Karpas-422 (cell line): ENCODE measurements around the gene DOK7. TPM values are rescaled to one million over a fixed set of nuclear protein-coding genes. Genes with fewer than 3 reads are reported as not detected.

Source experiments
- DNase-seq: peaks from one replicate; pipeline ENCODE4 v3.0.0-alpha.2; 2015
- H2AFZ ChIP-seq: fragments of 200-600 bp; sonication (generic); 2 replicates; pipeline ENCODE4 v1.6.1; 2014; ENCODE audit warnings: antibody characterized with exemption, low read length, mixed read lengths
- H3K27ac ChIP-seq: fragments of 200-600 bp; sonication (generic); 2 replicates; pipeline ENCODE4 v1.5.1; 2014; ENCODE audit warnings: mild to moderate bottlenecking, low read length, moderate library complexity
- H3K27me3 ChIP-seq: fragments of 200-600 bp; sonication (generic); 2 replicates; pipeline ENCODE4 v1.6.1; 2014; ENCODE audit warnings: low read length, mixed read lengths
- H3K36me3 ChIP-seq: fragments of 200-600 bp; sonication (generic); 2 replicates; pipeline ENCODE4 v1.6.1; 2014; ENCODE audit warnings: low read length, mixed read lengths; ENCODE audit not compliant: insufficient read depth
- H3K4me1 ChIP-seq: fragments of 200-600 bp; sonication (generic); 2 replicates; pipeline ENCODE4 v1.6.1; 2014; ENCODE audit warnings: mild to moderate bottlenecking, low read length, mixed read lengths
- H3K4me2 ChIP-seq: fragments of 200-600 bp; sonication (generic); 2 replicates; pipeline ENCODE4 v1.6.1; 2014; ENCODE audit warnings: low read length, low read depth, mild to moderate bottlenecking; ENCODE audit not compliant: poor library complexity, severe bottlenecking
- H3K4me3 ChIP-seq: fragments of 200-600 bp; sonication (generic); 2 replicates; pipeline ENCODE4 v1.5.1; 2014; ENCODE audit warnings: mild to moderate bottlenecking, antibody characterized with exemption, low read length, mixed read lengths
- H3K79me2 ChIP-seq: fragments of 200-600 bp; sonication (generic); 2 replicates; pipeline ENCODE4 v1.6.1; 2014; ENCODE audit warnings: mild to moderate bottlenecking, low read length, mixed read lengths
- H3K9ac ChIP-seq: fragments of 200-600 bp; sonication (generic); 2 replicates; pipeline ENCODE4 v1.6.0; 2014; ENCODE audit warnings: low read length
- H3K9me2 ChIP-seq: fragments of 200-600 bp; sonication (generic), shearing (Covaris generic); replicated peaks from 2 replicates; pipeline ENCODE4 v1.6.0; 2014; ENCODE audit warnings: mild to moderate bottlenecking, low read length, moderate library complexity; ENCODE audit not compliant: insufficient read depth
- H3K9me3 ChIP-seq: fragments of 300-700, 200-600 bp; sonication (generic); 2 replicates; pipeline ENCODE4 v1.6.1; 2014; ENCODE audit warnings: low read length, mixed read lengths
- H4K20me1 ChIP-seq: fragments of 200-600 bp; sonication (generic); 2 replicates; pipeline ENCODE4 v1.6.1; 2014; ENCODE audit warnings: mild to moderate bottlenecking, antibody characterized with exemption, low read length, low read depth; ENCODE audit not compliant: insufficient read depth
- total RNA-seq: library from RNA; depleted of rRNA; stranded (reverse); fragments of >200 nt; shearing (Covaris generic); gene quantifications from 2 replicates; pipeline ENCODE4 v1.2.3, GENCODE V29; 2014; ENCODE audit warnings: low replicate concordance

Gene DOK7
- total RNA-seq, 1 experiment from 2014 or later: 1.6 TPM

DNA sequence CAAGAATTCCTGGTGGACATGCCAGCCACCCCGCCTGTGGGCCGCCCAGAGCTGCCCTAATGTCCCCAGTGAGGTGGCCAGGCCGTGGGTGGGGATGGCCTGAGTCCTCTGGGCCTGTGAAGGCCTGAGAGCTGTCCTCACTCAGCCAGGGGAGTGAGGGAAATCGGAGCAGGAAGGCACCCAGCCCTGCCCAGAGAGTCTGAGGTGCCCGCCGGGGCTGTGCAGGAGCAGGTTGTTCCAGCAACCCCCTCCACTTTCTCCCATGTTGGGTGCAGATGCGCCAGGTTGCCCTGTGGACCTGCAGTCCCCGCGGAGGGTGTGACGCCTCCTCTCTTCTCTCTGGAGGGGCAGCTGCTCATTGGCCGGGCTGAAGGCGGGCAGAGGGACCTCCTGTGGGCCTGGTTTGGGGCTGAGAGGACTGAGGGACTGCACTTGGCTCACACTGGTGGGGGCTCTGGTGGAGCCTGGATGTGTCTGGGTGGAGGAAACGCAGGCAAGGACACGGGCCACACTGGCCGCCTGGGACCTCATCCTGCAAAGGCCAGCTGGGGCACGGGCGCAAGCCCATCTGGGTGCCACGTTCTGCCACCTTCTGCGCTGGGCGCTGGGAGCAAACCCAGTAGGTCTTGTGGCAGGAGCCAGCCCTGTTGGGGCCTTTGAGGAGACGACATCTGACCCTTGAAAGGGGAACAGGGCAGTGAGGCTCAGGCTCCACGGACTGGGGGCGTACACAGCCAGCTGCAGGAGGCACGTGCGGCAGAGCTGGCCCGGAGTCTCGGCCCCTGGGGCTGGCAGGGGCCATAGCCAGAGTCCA is 14.0 kb downstream of the DOK7 start:
- H2AFZ ChIP-seq: no peak overlapping the region
- no peaks in the 10 kb centered on the region for H4K20me1 ChIP-seq
- no peak overlapping the region for H3K4me3 ChIP-seq
- H3K36me3 ChIP-seq: no peaks in the 10 kb centered on the region
- H3K9me3 ChIP-seq: no peaks in the 10 kb centered on the region
- no peak for DNase-seq
- no peak overlapping the region for H3K4me2 ChIP-seq
- no peak overlapping the region for H3K27ac ChIP-seq
- no peaks in the 10 kb centered on the region for H3K79me2 ChIP-seq
- no peaks in the 10 kb centered on the region for H3K9me2 ChIP-seq
- no peaks in the 10 kb centered on the region for H3K27me3 ChIP-seq
- peaks cover 11% of the 10 kb centered on the region for H3K4me1 ChIP-seq
- H3K9ac ChIP-seq: no peak overlapping the region

DNA sequence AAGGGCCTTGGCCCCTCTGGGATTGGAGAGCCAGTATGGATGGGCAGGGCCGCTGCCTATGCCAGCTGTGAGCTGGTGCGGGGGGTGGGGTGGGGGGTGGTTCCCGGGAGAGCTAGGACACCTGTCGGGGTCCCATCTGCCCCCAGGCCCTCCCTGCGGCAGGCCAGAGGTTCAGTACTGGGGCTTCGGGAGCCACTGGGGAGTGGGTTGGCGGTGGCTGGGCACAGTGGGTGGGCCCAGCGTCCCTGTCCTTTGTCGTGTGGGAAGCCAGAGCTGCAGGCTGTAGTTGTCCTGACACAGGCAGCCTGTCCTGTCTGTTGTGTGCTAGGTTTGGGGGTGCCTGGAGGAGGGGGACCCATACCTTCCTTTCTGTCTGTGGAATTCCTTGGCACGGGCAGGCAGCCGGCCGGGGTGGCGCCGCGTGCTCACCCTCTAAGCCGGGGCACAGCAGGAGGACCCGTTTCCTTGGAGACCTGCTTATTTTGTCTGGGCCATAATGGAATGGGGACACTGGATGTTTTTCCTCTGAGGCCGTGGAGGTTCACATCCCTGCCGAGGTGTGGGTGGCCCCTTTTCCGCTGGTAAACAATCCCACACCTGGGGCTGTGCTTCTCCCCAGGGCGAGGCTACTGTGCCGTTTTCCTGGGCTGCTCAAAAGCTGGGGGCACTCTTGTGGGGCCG is 14.8 kb downstream of the DOK7 start:
- Histone ChIP-seq H3K4me2 (no peak overlapping the region), H4K20me1 (no peaks in the 10 kb centered on the region), H3K9me3 (no peaks in the 10 kb centered on the region), H3K27ac (no peak overlapping the region), H3K9me2 (no peaks in the 10 kb centered on the region), H3K27me3 (no peaks in the 10 kb centered on the region), H3K4me1 (peaks cover 11% of the 10 kb centered on the region), H3K4me3 (no peak overlapping the region), H3K9ac (no peak overlapping the region), H2AFZ (no peak overlapping the region), H3K79me2 (no peaks in the 10 kb centered on the region), H3K36me3 (no peaks in the 10 kb centered on the region)
- no peak for DNase-seq

DNA sequence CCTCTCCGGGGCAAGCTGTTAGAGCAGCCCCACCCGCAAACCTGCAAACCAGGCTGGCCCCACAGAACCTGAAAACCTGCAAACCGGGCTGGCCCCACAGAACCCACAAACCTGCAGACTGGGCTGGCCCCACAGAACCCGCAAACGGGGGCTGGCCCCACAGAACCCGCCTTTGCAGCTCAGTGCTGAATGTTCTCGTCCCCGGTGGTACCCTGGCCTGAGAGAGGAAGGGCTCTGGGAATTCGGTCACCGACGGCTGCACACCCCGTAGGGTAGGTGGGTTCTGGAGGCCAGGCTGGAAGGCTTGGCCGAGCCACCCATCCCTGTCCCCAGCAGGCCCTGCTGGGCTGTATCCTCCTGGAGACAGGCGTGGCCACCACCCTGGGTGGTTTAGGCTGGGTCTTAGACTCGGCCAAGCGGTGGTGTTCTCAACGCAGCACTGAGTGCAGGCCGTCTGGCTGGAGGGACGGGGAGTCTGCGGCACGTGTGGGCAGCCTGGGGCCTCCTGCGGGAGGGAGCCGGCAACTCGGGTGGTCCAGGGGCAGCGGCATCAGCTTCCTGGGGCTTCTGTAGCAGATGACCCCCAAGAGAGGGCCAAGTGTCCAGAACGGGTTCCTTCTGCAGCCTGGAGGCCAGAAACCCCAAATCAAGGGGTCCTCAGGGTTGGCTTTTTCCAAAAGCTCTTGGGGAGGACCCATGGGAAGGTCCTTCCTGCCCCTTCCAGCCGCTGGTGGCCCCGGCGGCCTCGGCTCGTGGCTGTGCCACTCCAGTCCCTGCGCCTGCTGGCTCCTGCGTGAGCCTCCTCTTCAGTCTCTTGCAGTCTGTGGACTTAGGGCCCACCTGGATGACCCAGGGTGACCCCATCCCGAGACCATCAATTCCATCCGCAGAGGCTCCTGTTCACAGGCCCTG is 15.6 kb downstream of the DOK7 start:
- no peak overlapping the region for H3K27ac ChIP-seq
- no peaks in the 10 kb centered on the region for H3K79me2 ChIP-seq
- H3K9me2 ChIP-seq: no peaks in the 10 kb centered on the region
- no peak overlapping the region for H3K4me3 ChIP-seq
- no peak for DNase-seq
- H3K9me3 ChIP-seq: no peaks in the 10 kb centered on the region
- H3K36me3 ChIP-seq: no peaks in the 10 kb centered on the region
- no peak overlapping the region for H3K4me2 ChIP-seq
- H2AFZ ChIP-seq: no peak overlapping the region
- H3K9ac ChIP-seq: no peak overlapping the region
- no peaks in the 10 kb centered on the region for H3K27me3 ChIP-seq
- peaks cover 12% of the 10 kb centered on the region for H3K4me1 ChIP-seq
- H4K20me1 ChIP-seq: no peaks in the 10 kb centered on the region

DNA sequence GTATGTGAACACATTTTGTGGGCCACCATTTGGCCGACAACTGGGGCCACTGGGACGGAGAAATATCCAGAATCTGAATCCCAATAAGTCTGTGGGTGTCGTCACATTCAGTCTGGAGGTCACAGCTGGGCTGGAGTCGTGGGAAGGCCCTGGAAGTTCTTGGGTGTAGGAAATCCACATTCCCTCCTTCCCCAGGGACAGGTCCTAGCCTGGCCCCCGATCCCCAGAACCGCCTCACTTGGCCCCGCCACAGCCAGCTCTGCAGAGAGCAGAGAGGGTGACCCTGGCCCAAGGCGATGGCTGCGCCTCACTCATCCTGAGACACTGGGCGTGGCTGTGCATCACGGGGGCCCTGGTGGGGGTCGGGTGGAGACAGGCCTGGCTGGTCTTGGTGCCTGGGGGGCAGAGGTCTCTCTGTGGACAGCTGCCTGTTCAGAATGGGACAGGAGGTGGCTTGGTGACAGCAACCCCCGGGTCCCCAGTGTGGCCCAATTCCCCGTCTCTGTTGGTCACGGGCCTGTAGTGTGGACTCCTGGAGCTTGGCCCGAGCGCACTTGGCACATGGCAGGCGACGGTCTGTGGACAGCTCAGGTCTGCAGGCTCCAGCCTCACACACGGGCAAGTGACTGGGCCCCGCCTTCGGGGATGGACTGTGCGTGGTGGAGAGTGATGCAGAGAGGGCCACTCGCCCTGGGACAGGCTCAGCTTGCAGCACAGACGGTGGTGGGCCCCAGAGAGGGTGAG is 16.4 kb downstream of the DOK7 start:
- DNase-seq: no peak
- H3K4me3 ChIP-seq: no peak overlapping the region
- H3K9ac ChIP-seq: no peak overlapping the region
- no peaks in the 10 kb centered on the region for H4K20me1 ChIP-seq
- H3K4me2 ChIP-seq: no peak overlapping the region
- H3K36me3 ChIP-seq: no peaks in the 10 kb centered on the region
- no peak overlapping the region for H2AFZ ChIP-seq
- H3K27me3 ChIP-seq: no peaks in the 10 kb centered on the region
- H3K9me2 ChIP-seq: no peaks in the 10 kb centered on the region
- peaks cover 20% of the 10 kb centered on the region for H3K4me1 ChIP-seq
- no peaks in the 10 kb centered on the region for H3K79me2 ChIP-seq
- H3K9me3 ChIP-seq: no peaks in the 10 kb centered on the region
- no peak overlapping the region for H3K27ac ChIP-seq

DNA sequence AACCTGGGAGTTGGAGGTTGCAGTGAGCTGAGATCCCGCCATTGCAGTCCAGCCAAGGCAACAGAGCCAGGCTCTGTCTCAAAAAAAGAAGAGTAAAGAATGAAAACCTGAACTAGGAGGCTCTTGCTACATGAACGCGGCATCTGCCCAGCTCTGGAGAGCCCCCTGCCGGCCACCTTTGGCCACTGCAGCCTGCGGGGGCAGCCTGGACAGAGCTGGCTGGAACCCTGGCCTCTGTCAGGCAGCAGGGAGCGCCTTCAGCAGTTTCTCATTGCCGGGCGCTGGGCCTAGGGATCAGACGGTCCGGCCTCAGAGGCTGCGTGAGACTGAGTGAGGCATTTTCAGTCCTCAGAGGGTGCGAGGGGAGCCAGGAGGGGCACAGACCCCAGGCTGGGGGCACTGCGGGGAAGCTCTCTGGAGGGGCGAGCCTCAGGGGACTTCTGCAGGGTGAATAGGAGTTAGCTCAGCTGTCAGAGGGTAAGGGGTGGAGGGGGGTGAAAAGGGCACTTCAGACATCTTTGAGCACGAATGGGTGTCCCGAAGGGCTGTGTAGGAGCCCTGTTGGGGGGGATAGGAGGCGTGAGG is 17.5 kb downstream of the DOK7 start:
- H3K4me3 ChIP-seq: no peak overlapping the region
- DNase-seq: peak; percentile 91
- H3K4me2 ChIP-seq: no peak overlapping the region
- H2AFZ ChIP-seq: no peak overlapping the region
- H3K9me3 ChIP-seq: no peaks in the 10 kb centered on the region
- H4K20me1 ChIP-seq: no peaks in the 10 kb centered on the region
- no peaks in the 10 kb centered on the region for H3K27me3 ChIP-seq
- no peaks in the 10 kb centered on the region for H3K79me2 ChIP-seq
- H3K9ac ChIP-seq: no peak overlapping the region
- no peaks in the 10 kb centered on the region for H3K9me2 ChIP-seq
- no peaks in the 10 kb centered on the region for H3K36me3 ChIP-seq
- H3K27ac ChIP-seq: no peak overlapping the region
- peaks cover 31% of the 10 kb centered on the region for H3K4me1 ChIP-seq

DNA sequence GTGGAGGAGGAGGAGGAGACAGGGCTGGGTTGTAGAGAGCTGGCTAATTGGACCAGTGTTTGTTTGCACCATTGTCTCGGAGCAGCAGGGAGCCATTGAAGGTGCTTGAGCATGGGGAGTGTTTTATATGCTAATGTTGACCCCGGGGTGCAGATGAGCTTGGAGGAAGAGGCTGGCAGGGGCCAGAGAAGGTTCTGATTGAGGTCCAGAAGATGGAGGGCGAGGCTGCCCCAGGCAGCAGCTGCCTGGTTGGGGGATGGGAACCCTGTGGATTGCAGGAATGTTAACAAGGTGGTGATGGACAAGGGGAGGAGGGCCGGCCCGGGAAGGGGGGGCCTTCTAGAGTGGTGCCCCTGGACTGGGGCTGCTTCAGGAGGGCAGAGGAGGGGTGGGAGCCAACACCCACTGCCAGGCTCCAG is 18.0 kb downstream of the DOK7 start:
- Histone ChIP-seq H3K4me1 (peaks cover 36% of the 10 kb centered on the region), H4K20me1 (no peaks in the 10 kb centered on the region), H3K4me2 (no peak overlapping the region), H3K79me2 (no peaks in the 10 kb centered on the region), H2AFZ (no peak overlapping the region), H3K27me3 (no peaks in the 10 kb centered on the region), H3K27ac (no peak overlapping the region), H3K36me3 (no peaks in the 10 kb centered on the region), H3K4me3 (no peak overlapping the region), H3K9me3 (no peaks in the 10 kb centered on the region), H3K9me2 (no peaks in the 10 kb centered on the region), H3K9ac (no peak overlapping the region)
- DNase-seq: no peak

DNA sequence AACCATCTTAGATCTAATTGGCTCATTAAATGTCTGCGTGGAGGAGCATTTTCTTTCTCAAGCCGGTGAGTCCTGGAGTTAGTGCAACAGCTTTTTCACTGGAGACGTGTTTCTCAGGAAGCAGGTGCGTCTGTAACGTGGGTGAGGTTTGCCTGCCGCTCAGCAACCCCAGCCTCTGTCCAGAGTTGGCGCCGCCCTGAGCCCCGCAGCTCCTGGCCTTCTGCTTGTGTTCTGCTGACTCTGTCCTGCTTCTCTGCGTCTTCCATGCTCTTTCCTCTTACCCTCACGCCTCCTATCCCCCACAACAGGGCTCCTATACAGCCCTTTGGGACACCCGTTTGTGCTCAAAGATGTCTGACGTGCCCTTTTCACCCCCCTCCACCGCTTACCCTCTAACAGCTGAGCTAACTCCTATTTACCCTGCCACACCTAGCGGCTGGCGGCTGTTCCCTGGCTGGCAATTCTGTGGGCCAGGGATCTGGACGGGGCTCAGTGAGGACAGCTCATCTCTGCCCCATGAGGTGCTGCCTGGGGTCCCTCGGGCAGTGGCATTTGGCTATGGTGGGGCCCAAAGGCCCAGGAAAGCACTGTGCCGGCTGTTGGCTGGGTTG is 18.8 kb downstream of the DOK7 start:
- no peaks in the 10 kb centered on the region for H3K36me3 ChIP-seq
- no peaks in the 10 kb centered on the region for H3K79me2 ChIP-seq
- no peak overlapping the region for H3K4me3 ChIP-seq
- H2AFZ ChIP-seq: no peak overlapping the region
- H4K20me1 ChIP-seq: no peaks in the 10 kb centered on the region
- H3K9ac ChIP-seq: no peak overlapping the region
- no peak overlapping the region for H3K4me2 ChIP-seq
- H3K9me2 ChIP-seq: no peaks in the 10 kb centered on the region
- H3K27ac ChIP-seq: no peak overlapping the region
- H3K9me3 ChIP-seq: no peaks in the 10 kb centered on the region
- peaks cover 44% of the 10 kb centered on the region for H3K4me1 ChIP-seq
- DNase-seq: no peak
- H3K27me3 ChIP-seq: no peaks in the 10 kb centered on the region
